Mesodermal cell (in vitro differentiated cells): ENCODE results near the gene APEH.

ENCODE experiments used
- H3K27ac ChIP-seq: 2 replicates; pipeline ENCODE4 v1.7.0; 2013; ENCODE audit warnings: mild to moderate bottlenecking, low read depth, low read length, moderate library complexity; ENCODE audit not compliant: severe bottlenecking
- H3K36me3 ChIP-seq: 2 replicates; pipeline ENCODE4 v1.7.1; 2013; ENCODE audit warnings: mild to moderate bottlenecking, low read length, moderate library complexity; ENCODE audit not compliant: control insufficient read depth, insufficient read depth
- H3K4me1 ChIP-seq: one replicate; pipeline ENCODE4 v1.7.1; 2013; ENCODE audit warnings: mild to moderate bottlenecking, low read length; ENCODE audit not compliant: insufficient read depth, control insufficient read depth, poor library complexity, severe bottlenecking
- H3K4me3 ChIP-seq: 2 replicates; pipeline ENCODE4 v1.7.0; 2013; ENCODE audit warnings: low read length, control low read depth, mild to moderate bottlenecking; ENCODE audit not compliant: insufficient read depth, poor library complexity, severe bottlenecking; ENCODE audit errors: extremely low read depth
- H3K9me3 ChIP-seq: 2 replicates; pipeline ENCODE4 v1.7.1; 2013; ENCODE audit warnings: mild to moderate bottlenecking, low read length, moderate library complexity; ENCODE audit not compliant: control insufficient read depth
- WGBS, 2 experiments: methylation state at CpG; one replicate each; pipeline ENCODE4 v1.1.5; 2013; ENCODE audit warnings: missing lambda C conversion rate in 2 of 2; ENCODE audit not compliant: insufficient coverage in 2 of 2; 5-methylcytosine and 5-hydroxymethylcytosine counted together

APEH gene

DNA sequence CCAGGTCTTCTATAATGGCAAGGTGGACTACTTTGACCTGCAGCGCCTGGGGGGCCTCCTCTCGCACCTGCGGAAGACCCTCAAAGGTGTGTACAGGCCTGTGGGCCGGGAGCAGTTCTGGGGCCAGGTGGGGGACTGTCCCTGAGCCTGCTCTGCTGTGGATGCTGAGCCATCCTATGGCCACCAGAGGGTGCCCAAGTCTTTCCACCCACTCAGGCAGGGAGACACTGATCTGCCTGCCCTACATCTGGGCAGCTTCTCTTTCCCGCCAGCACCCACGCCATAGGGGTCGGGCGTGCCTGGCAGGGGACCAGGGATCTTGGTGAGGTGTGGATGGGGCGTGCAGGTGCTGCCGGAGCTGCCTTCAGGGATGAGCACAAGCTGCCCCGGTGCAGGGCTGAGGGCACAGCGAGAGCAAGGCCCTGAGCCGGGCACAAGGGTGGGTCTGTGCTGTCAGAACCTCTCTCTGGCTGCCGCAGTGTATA, 29.3 kb downstream of the APEH start:
- 78 to 82% methylated on average over 9 to 10 of the region's 14 CpGs for WGBS, 2 experiments
- H3K4me1 ChIP-seq, result peaks cover 8% of the 10 kb centered on the region
- no peaks in the 10 kb centered on the region for H3K9me3 ChIP-seq
- H3K36me3 ChIP-seq, result peaks cover 33% of the 10 kb centered on the region
- H3K27ac ChIP-seq, result no peak overlapping the region
- no peak overlapping the region for H3K4me3 ChIP-seq

DNA sequence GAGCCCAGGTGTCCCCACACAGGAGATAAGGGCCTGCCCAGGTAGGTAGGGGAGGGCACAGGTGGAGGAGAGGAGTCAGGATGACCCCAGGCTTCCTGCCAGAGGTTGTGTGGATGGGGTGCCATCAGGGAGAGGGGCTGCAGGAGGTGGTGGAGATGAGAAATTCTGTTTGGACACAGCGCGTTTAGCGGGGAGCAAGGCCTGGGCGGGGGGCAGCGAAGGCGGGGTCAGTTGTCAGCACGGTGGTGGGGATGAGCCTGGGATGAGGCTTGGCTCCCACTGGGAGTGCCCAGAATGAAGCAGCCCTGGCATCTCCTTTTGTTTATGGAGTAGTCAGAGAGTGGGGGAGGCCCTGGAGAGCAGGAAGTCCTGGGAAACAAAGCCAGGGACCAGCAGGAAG, 29.8 kb downstream of the APEH start:
- WGBS, 2 experiments, result 90 to 99% methylated on average over 4 to 7 of the region's 7 CpGs
- H3K4me3 ChIP-seq, result no peak overlapping the region
- H3K36me3 ChIP-seq, result peaks cover 33% of the 10 kb centered on the region
- no peaks in the 10 kb centered on the region for H3K9me3 ChIP-seq
- H3K27ac ChIP-seq, result no peak overlapping the region
- peaks cover 5% of the 10 kb centered on the region for H3K4me1 ChIP-seq

DNA sequence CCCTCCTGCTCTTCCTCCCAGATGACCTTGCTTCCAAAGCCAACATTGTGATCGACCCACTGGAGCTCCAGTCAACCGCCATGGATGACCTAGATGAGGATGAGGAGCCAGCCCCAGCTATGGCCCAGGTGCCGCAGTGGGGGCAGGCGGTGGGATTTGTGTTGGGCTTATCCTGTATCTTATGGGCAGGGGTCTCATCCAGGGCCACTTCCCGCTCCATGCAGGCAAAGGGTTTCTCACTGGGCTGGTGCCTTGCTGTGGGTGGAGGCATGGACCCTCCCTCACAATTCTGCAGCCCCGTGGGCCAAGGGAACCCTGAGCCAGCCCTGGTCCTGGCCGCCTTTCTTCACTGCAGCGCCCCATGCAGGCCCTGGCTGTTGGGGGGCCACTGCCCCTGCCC, 30.5 kb downstream of the APEH start:
- Histone ChIP-seq H3K4me1 (no peaks in the 10 kb centered on the region), H3K36me3 (peaks cover 33% of the 10 kb centered on the region), H3K27ac (no peak overlapping the region), H3K4me3 (no peak overlapping the region), H3K9me3 (no peaks in the 10 kb centered on the region)
- WGBS, 2 experiments, result 94 to 95% methylated on average over 7 to 8 of the region's 8 CpGs

DNA sequence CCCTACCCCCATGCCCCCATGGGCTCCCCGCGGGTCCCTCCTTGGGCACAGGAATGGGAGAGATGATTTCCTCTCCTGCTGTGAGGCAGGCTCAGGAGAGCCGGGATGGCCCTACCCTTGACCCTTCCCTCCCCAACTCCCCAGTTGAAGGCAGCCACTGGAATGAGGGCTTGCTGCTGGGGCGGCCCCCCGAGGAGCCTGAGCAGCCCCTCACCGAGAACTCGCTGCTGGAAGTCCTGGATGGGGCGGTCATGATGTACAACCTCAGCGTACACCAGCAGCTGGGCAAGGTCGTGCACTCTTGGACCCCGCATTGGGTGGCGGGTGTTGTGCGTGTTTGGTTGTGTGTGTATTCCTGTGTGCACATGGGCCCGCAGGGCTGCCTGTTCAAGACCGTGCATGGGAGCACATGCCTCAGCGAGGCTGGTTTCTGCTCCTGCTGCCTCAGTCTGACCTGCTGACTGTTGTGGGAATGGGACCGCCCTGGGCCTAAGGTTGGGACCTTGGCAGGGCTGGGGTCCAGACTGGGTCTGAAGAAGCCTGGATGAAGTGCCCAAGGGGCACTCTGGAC, 31.3 kb downstream of the APEH start:
- WGBS, 2 experiments, result 97% methylated on average over 10 to 14 of the region's 17 CpGs
- H3K27ac ChIP-seq, result no peak overlapping the region

DNA sequence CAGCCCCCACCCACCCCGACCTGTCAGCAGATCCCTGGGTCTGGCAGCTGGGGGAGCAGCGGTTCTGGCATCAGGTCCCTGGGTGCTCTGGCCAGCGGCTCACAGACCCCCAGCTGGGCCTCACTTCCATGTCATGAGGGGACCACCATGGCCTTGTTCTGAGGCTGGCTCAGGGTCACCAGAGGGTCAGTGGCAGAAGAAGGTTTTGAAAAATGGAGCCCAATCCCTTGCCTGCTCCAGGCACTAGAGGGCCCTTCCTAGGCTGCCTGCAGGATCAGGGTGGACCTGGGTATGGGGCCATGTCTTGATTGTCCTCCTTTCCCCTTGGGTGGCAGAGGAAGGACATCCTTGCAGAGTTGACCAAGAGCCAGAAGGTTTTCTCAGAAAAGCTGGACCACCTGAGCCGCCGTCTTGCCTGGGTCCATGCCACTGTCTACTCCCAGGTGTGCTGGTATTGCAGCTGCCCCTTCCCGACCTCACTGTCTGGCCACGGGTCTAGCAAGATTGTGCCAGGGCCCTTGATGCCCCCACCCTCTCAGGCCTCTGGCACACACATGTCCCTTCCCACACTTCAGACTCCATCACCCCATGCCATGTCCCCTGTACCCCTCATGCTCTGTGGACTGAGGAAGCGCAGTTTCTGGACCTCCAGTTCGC, 32.4 kb downstream of the APEH start:
- peaks cover 23% of the 10 kb centered on the region for H3K36me3 ChIP-seq
- no peak overlapping the region for H3K4me3 ChIP-seq
- WGBS, 2 experiments, result 96 to 100% methylated on average over 8 to 9 of the region's 9 CpGs
- no peaks in the 10 kb centered on the region for H3K9me3 ChIP-seq
- H3K4me1 ChIP-seq, result no peaks in the 10 kb centered on the region
- no peak overlapping the region for H3K27ac ChIP-seq

More for the DNA sequence above, 31.3 kb downstream of the APEH start:
- no peaks in the 10 kb centered on the region for H3K4me1 ChIP-seq
- no peak overlapping the region for H3K4me3 ChIP-seq
- H3K36me3 ChIP-seq, result peaks cover 26% of the 10 kb centered on the region
- H3K9me3 ChIP-seq, result no peaks in the 10 kb centered on the region

DNA sequence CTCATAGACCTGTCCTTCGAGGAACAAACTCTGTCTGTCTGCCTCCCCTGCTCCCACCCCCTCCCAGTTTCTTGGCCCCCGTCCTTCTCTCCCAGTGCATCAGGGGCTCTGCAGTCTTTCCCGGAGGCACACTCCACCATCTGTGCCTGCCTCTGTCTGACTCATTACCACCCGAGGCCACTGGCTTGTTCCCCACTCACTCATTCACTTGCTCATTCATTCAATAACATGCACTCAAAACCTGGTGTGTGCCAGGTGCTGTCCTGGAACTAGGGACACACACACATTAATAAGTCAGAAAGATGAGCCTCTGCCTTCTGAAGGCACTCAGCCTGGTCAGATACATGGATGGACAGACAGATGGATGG, 32.9 kb downstream of the APEH start:
- no peak overlapping the region for H3K27ac ChIP-seq
- H3K9me3 ChIP-seq, result no peaks in the 10 kb centered on the region
- H3K36me3 ChIP-seq, result peaks cover 23% of the 10 kb centered on the region
- 90 to 98% methylated on average over 4 of the region's 4 CpGs for WGBS, 2 experiments
- no peaks in the 10 kb centered on the region for H3K4me1 ChIP-seq
- H3K4me3 ChIP-seq, result no peak overlapping the region

DNA sequence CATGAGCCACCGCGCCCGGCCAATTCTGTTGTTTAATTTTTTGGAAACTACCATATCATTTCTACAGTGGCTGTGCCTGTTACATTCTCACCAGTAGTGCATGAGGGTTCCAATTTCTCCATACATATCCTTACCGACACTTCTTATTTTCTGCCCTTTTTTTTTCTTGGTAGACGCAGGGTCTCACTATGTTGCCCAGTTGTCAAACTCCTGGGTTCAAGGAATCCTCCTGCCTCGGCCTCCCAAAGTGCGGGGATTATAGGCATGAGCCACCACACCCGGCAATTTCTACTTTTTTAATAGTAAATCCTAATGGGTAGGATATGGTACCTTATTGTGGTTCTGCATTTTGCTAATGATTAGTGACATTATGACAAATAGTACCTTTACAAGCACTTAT, 35.7 kb downstream of the APEH start:
- H3K27ac ChIP-seq, result no peak overlapping the region
- H3K4me1 ChIP-seq, result no peaks in the 10 kb centered on the region
- H3K4me3 ChIP-seq, result no peak overlapping the region
- H3K36me3 ChIP-seq, result peaks cover 6% of the 10 kb centered on the region
- WGBS, 2 experiments, result 92 to 96% methylated on average over 3 to 6 of the region's 8 CpGs
- H3K9me3 ChIP-seq, result no peaks in the 10 kb centered on the region

DNA sequence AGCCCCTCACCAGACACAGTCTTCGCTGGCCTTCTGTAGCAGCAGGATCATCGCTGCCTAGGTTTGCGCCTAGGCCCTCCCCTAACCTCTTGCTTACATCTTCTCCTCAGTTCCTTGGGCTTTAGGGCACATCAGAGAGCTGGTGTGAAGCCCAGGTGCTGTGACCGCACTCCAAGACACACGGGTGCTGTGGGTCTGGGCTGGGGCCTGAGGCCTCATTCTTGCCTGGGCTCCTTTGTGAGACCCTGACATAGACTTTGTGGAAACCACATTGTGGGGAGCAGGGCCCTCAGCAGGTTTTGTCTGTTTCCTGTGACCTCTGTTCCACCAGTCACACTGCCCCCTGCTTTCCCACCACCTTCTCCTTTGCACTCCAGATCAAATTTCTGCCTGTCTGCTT, 37.3 kb downstream of the APEH start:
- no peaks in the 10 kb centered on the region for H3K9me3 ChIP-seq
- no peak overlapping the region for H3K4me3 ChIP-seq
- WGBS, 2 experiments, result 97 to 100% methylated on average over 4 to 5 of the region's 5 CpGs
- peaks cover 3% of the 10 kb centered on the region for H3K36me3 ChIP-seq
- no peak overlapping the region for H3K27ac ChIP-seq
- H3K4me1 ChIP-seq, result no peaks in the 10 kb centered on the region

DNA sequence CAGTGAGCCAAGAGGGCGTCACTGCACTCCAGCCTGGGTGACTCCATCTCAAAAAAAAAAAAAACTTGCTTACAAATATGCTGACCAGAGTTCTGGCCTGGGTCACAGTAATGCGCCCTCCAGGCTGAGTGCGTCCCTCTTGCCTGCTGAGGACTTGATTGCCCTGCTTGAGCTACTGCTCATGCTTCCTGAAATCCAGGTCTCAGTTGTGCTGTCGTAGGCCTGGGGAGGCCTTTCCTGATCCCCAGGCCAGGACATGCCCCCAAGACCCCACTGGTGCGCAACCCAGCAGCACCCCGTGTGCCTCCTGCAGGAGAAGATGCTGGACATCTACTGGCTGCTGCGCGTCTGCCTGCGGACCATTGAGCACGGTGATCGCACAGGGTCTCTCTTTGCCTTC, 38.0 kb downstream of the APEH start:
- H3K36me3 ChIP-seq, result peaks cover 9% of the 10 kb centered on the region
- no peaks in the 10 kb centered on the region for H3K4me1 ChIP-seq
- no peak overlapping the region for H3K27ac ChIP-seq
- H3K4me3 ChIP-seq, result no peak overlapping the region
- no peaks in the 10 kb centered on the region for H3K9me3 ChIP-seq
- 96 to 98% methylated on average over 11 of the region's 11 CpGs for WGBS, 2 experiments

DNA sequence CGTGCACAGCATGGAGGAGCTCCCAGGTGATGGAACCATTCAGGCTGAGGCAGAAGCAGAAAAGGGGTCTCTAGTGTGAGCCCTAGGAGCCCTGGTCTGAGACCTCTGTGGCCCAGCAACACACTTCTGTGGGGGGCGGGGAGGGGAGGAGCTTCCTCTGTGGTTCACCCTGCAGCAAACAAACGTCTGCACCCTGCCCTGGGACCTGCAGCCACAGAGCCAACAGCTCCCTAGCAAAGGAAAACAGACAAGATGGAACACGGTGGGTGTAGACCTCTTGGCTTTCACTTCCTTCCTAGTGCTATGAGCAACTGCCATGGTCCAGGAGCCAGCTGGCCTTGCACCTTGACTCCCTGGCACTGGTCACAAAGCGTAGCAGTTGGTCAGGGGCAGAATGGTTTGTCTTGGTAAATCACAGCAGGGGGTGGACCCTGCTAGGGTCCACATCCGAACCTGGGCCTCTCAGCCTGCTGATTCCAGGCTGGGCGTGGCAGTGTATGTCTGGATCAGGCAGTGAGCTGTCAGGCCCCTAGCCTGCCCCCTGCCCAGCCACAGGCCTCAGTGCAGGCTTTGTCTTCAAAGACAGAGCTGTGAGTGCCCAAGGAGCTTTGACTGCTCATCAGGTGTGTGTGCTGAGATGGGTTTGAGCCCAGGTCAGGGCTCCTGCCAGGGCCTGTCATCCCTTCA, 38.6 kb downstream of the APEH start:
- Histone ChIP-seq H3K4me1 (no peaks in the 10 kb centered on the region), H3K36me3 (peaks cover 9% of the 10 kb centered on the region), H3K4me3 (no peak overlapping the region), H3K27ac (no peak overlapping the region), H3K9me3 (no peaks in the 10 kb centered on the region)
- 75 to 80% methylated on average over 5 to 6 of the region's 7 CpGs for WGBS, 2 experiments
